Smooth muscle cell of the brain vasculature (primary cell): ENCODE measurements around the gene OR4D5.
A peak's percentile ranks its signal among the peaks of the same experiment; 100 is the strongest.

Source experiments
- DNase-seq: peaks from one replicate; pipeline ENCODE4 v3.0.0-alpha.2; 2012; ENCODE audit warnings: low read depth, low spot score

Gene OR4D5

DNA sequence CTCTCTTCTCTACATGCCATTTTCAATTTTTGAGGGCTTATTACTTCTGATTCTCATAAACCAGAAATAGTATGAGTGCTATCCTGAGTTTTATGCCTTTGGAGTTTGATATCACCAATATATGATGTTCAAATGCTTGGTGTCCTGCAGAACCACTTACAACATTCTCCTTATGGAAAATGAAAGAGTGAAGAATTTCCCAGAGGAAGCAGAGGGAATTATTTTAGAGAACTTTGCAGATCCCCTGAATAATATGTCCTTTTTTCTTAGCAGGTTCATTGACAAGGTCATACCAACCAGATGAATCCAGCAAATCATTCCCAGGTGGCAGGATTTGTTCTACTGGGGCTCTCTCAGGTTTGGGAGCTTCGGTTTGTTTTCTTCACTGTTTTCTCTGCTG lies at the start of gene OR4D5:
Gene OR4D5 (plus strand): TSS at position 301 of the 400 bp plus-strand sequence. CDS start 0 bp downstream, at position 301.
- DNase-seq, result no peak

DNA sequence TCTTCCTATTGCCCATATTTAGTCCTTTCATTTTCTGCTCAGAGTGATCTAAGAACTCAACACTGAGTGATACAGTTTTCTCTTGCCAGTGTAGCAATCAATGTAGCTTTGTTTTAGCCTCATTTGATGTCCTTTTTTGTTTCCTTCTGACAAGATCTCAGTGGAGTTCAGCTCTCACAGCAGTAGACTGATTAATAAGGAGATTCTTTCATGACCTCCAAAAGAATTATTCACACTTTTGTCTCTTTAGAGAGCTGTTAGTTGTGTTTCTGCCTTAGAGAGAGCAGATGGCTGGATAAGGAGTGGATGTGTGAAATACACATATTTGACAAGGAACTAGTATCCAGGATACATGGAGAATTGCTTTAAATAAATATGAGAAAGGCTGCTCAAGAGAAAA lies 47.4 kb upstream of the OR4D5 start:
- DNase-seq, result no peak

- DNase-seq, result no peak
These were observed 39.6 kb upstream of the OR4D5 start for GRCh38 chr11:123899792-123900191.

- no peak for DNase-seq
These were observed 37.5 kb upstream of the OR4D5 start, which contains the start of gene OR8D4 for GRCh38 chr11:123901867-123902266. Gene OR8D4 (plus strand): TSS chr11:123902167. CDS start chr11:123906432, 4,265 bp downstream.

DNA sequence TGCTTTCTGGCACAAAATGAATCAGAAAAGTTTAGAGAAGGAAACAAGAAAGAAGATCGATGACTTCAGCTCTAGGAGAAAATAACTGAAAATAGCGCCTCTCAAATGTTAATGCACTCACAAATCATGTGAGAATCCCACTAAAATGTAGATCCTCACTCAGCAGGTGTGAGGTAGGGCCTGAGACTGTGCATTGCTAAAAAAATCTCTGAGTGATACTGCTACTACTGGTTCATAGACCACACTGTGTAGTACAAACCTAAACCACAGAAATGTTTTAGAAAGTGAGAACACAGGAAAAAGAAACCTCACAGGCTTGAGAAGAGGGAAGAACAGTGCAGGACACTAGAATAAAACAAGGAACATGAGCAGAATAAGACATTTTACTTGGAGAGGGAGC lies 35.5 kb upstream of the OR4D5 start:
- no peak for DNase-seq

DNA sequence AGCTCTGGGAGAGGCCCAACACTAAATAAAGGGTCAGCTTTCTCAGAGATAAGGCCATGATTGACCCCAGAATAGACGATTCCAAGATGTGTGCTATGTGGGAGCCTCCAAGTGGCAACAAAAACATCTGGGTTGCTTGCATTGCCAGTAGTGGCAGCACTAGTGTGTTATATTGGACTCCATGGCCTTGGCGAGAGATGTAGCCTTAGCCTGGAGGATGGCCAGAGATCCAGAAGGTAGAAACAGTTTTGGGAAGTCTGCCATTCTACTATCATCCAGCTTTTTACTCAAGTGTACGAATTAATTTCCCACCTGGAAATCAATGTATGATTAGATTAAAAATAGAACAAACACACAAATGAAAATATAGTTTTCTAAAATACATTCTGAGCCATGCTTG lies 34.5 kb upstream of the OR4D5 start:
- no peak for DNase-seq

- no peak for DNase-seq
These were observed 33.6 kb upstream of the OR4D5 start for GRCh38 chr11:123905826-123906225.

DNA sequence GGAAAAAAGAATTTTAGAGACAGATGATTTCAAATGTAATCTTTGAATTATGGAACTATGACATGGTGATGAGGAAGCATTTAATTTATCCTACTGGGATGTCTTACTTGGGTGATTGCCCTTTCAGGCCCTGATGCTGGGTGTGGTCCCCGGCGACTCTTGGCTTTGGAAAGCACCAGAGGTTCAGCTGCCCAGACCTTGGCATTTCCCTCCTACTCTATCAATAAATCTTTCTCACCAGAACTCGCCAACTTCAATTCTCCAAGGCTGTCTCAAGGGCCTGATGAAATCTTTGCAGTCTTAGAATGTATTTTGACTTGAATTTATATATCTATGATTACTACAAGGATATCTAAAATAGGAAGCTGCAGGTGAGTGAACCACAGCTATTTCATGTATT lies 18.5 kb upstream of the OR4D5 start:
- DNase-seq, result no peak

DNA sequence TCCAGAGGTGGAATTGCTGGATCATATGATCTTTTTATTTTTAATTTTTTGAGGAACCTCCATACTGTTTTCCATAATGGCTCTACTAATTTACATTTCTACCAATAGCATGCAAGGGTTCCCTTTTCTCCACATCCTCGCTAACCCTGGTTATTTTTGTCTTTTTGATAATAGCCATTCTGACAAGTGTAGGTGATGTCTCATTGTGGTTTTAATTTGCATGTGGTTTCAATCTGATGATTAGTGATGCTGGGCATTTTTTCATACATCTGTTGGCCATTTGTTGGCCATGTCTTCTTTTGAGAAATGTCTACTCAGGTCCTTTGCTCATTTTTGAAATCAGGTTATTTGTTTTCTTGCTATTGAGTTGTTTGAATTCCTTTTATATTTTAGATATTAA lies 15.4 kb upstream of the OR4D5 start:
- DNase-seq, result no peak

- DNase-seq, result no peak
These were observed 3.0 kb downstream of the OR4D5 start for GRCh38 chr11:123942413-123942812.

GRCh38 chr11:123943738-123944137 lies 4.3 kb downstream of the OR4D5 start, which contains the start of gene OR6T1:
Gene OR6T1 (minus strand): TSS chr11:123943838. CDS start chr11:123943838, 0 bp downstream.
- no peak for DNase-seq

DNA sequence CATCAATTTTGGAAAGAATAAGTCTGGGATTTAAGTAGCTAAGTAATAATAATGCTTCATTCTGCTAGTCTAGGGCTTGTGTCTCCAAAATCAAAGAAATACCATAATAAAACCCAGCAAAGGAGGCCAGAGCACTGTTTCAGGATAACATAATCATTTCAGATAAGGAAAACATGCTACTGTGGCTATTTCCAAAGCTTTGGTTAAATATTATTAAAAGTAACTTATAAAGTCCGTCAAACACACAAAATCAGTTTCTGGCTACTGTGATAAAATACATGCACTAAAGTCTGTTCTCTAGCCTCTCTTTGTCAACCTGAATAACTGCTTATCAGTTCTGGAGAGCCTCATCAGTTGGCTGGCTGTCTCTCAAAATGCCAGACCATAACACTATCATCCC lies 5.7 kb downstream of the OR4D5 start:
- no peak for DNase-seq

DNA sequence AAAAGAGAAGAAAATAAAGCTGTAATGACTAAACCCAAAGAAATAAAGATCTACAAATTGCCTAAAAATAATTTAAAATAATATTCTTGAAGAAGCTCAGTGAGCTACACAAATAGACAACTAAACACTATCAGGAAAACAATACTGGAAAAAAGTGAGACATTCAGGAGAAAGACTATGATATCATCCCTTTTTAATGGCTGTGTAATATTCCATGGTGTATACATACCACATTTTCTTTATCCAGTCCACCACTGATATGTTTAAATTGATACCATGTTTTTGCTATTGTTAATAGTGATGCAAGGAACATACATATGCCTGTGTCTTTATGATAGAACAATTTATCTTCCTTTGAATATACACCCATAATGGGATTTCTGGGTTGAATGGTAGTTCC lies 17.3 kb downstream of the OR4D5 start:
- no peak for DNase-seq

- DNase-seq, result peak; percentile 3
These were observed 34.4 kb downstream of the OR4D5 start for GRCh38 chr11:123973816-123974215.

DNA sequence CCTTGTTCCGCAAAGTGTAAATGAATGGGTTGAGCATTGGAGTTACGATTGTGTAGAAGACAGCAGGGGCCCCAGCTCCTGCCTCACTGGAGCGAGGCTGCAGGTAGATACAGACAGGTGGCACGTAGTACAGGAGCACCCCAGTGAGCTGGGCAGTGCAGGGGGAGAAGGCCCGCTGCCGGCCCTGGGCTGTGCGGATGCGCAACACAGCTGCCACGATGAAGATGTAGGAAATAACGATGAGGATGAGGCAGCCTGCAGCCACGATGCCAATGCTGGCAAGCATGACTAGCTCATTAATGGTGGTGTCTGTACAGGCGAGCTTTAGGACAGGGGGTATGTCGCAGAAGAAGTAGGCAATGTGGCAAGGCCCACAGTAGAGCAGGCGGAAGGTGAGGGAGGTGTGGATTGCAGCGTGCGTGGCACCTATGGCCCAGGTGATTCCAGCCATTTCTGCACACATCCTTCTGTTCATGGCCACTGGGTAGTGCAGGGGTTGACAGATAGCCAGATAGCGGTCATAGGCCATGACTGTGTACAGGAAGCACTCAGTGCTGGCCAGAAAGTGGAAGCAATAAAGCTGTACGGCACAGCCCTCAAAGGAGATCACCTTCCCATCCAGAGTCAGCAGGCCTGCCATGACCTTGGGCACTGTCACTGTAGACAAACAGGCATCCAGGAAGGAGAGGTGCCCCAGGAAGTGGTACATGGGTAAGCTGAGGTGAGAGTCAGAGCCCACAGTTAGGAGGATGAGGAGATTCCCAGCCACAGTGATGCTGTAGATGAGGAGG lies 37.5 kb downstream of the OR4D5 start:
- DNase-seq, result no peak

DNA sequence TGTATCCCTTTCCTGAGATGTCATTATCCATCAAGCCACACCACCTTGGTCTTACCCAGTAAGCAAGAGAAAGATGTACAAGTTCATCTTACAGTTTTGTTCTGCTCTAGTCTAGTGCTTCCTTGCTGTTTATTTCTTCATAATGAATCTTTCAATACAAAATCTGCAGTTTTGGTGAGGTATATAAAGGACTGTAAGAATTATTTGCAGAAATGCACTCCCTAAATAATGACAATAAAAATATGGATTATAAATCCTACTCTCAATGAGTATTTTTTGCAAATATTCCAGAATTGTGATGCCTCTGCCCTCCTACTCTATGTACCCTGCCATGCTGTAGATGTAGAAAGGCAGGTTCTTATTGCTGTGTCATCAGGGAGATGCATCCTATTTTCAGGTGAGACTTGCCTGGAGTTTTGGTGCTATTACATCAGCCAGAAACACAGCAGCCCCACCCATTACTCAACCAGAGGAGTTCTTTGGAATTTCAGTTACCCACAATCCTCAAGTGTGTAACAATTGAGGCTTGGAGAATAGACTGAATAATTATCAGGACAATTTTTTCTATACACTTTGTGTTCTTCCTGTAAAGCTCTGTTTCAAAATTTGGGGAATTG lies 38.4 kb downstream of the OR4D5 start, which contains the start of gene OR10S1:
Gene OR10S1 (minus strand): TSS at position 51 of the 617 bp plus-strand sequence. CDS start 117 bp downstream, outside the sequence.
- DNase-seq, result no peak

DNA sequence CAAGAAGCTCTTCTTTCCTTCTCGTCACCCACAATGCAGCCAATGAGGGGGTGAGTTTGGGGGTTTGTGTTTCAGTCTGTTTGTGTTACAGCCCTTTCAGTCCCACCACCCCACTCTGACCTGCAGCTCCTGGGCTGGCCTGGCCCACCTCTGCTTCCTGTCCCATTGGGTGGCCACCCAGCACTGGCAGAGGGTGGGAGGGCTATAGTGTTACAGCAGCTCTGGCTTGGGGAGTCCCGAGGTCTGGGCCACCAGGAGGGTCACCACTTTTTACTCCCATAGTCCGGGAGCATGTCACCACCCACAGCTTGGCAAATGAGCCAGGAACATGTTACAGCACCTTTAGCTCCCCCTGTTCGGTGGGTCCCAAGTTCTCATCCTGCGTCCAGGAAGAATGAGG lies 39.9 kb downstream of the OR4D5 start:
- DNase-seq, result no peak
